Adrenal gland (tissue), 12 donors: Measurements from ENCODE around the gene NPR1. TPM values are rescaled to one million over a fixed set of nuclear protein-coding genes. Genes with fewer than 3 reads are reported as not detected.

Experiments
- DNase-seq, 7 donors: peaks; one replicate each; pipeline ENCODE4 v3.0.0-alpha.2; 2019 to 2020
- H3K27ac ChIP-seq, 5 donors: fragments of 200-600 bp; sonication (generic) in 4 of 5; 1 replicate in 3 of 5; 2 replicates in 2 of 5; pipeline versions ENCODE4 v1.5.1 to v1.8.0; 2016 to 2020; ENCODE audit warnings: mild to moderate bottlenecking in 1 of 5
- H3K27me3 ChIP-seq: fragments of 200-600 bp; 2 replicates; pipeline ENCODE4 v1.8.0; 2021
- H3K36me3 ChIP-seq, 2 donors: fragments of 200-600 bp; replicated peaks in 1 of 2; 1 replicate in 1 of 2; 2 replicates in 1 of 2; pipeline versions ENCODE4 v1.5.1 to v1.8.0; 2018 to 2022
- H3K4me1 ChIP-seq, 2 donors: fragments of 200-600 bp; replicated peaks in 1 of 2; 1 replicate in 1 of 2; 2 replicates in 1 of 2; pipeline versions ENCODE4 v1.5.1 to v1.8.0; 2018 to 2021
- H3K4me3 ChIP-seq, 4 donors: fragments of 200-600 bp; sonication (generic) in 3 of 4; one replicate each; pipeline ENCODE4 v1.5.1; 2016 to 2018
- H3K9me3 ChIP-seq, 3 donors: fragments of 200-600 bp; sonication (generic) in 1 of 3; replicated peaks in 1 of 3; 1 replicate in 2 of 3; 2 replicates in 1 of 3; pipeline versions ENCODE4 v1.5.1 to v1.8.0; 2016 to 2021
- CTCF ChIP-seq, 6 experiments: fragments of 450-650 bp in 4 of 6; fragments of 200-600 bp in 2 of 6; sonication (generic) in 1 of 6; IDR thresholded peaks; 1 replicate in 5 of 6; 2 replicates in 1 of 6; pipeline versions ENCODE4 v1.5.1 to v1.8.0; 2016 to 2021; ENCODE audit warnings: antibody characterized with exemption in 6 of 6, mild to moderate bottlenecking in 2 of 6, moderate library complexity in 1 of 6
- POLR2A ChIP-seq, 2 donors: fragments of 450-650 bp; IDR thresholded peaks; one replicate each; pipeline ENCODE4 v1.6.1; 2017; ENCODE audit warnings: antibody characterized with exemption in 2 of 2, mild to moderate bottlenecking in 2 of 2, moderate library complexity in 1 of 2
- WGBS, 4 donors: extraction: QIAGEN DNeasy Blood & Tissue Kit in 2 of 4; methylation state at CpG; one replicate each; pipeline versions ENCODE4 v1.1.5 to v1.1.7; 2013 to 2017; 5-methylcytosine and 5-hydroxymethylcytosine counted together
- intact Hi-C, 2 donors: fragments of 100-400 bp; cut with DNase I; formaldehyde crosslinking; loops; one replicate each; pipeline versions ENCODE4 v1.14.1 to v1.15.0; 2022 to 2023
- polyA plus RNA-seq, 3 donors: library from polyadenylated mRNA; stranded (reverse); fragments of 200-250 nt in 2 of 3; fragments of 350-450 nt in 1 of 3; fragmentation: Illumina TruSeq in 1 of 3; extraction: RNeasy Lipid Tissue Mini Kit (QIAGEN cat#74804) in 1 of 3; gene quantifications; one replicate each; pipeline ENCODE4 v1.2.3, GENCODE V29; 2013 to 2014
- total RNA-seq, 9 donors: library from RNA; depleted of rRNA in 4 of 9; stranded (reverse); fragments of >200 nt in 4 of 9; fragments of 120-200 nt in 1 of 9; fragmentation: NEBNext Ultra II Directional in 1 of 9; extraction: Animal tissue kit (Norgen Biotek cat#: 25700) in 1 of 9; gene quantifications; one replicate each; pipeline versions ENCODE4 v1.1.0 to v1.2.4, GENCODE V29; 2013 to 2023
- donor health status: healthy with polysubstance abuse.
- donor health status: Bipolar disorder and iron deficiency.
- donor health status: DM: yes; HTN: yes; CAD: no.
- donor health status: DM: no; HTN: no; CAD: no.
- donor health status: DM: no; HTN: no; CAD: no.
- donor health status: DM: yes; HTN: yes; CAD: no.

The NPR1 gene
- total and polyA plus RNA-seq, 12 donors: 7.9 to 47.9 (median 19.6) TPM

GRCh38 chr1:153649137-153649862, 29.2 kb upstream of the NPR1 start:
- H3K4me1 ChIP-seq: peaks cover 9 to 14% of the 10 kb centered on the region in 2 donors
- no peak overlapping the region for H3K27ac ChIP-seq
- DNase-seq: no peak
- H3K27me3 ChIP-seq: no peaks in the 10 kb centered on the region
- no peak overlapping the region for H3K4me3 ChIP-seq
- TF ChIP-seq CTCF (IDR thresholded peaks at IDR 0.05) (no peak), POLR2A (IDR thresholded peaks at IDR 0.05) (no peak)
- peaks cover 0 to 21% of the 10 kb centered on the region in 2 donors for H3K36me3 ChIP-seq
- WGBS, 4 donors: 42 to 76% (median 49%) methylated on average over 3 of the region's 3 CpGs
- intact Hi-C loops: no loop called here
- H3K9me3 ChIP-seq: no peaks in the 10 kb centered on the region

- H3K27me3 ChIP-seq: no peaks in the 10 kb centered on the region
- H3K4me1 ChIP-seq: peaks cover 9 to 14% of the 10 kb centered on the region in 2 donors
- intact Hi-C loops: no loop called here
- no peak overlapping the region for H3K4me3 ChIP-seq
- 79 to 88% (median 81%) methylated on average over 1 to 2 of the region's 2 CpGs for WGBS, 4 donors
- peak in 1 of 7 donors; percentile 39 for DNase-seq
- no peak for TF ChIP-seq CTCF (IDR thresholded peaks at IDR 0.05)
- TF ChIP-seq POLR2A (IDR thresholded peaks at IDR 0.05): no peak
- no peak overlapping the region for H3K27ac ChIP-seq
- H3K9me3 ChIP-seq: no peaks in the 10 kb centered on the region
- H3K36me3 ChIP-seq: peaks cover 0 to 17% of the 10 kb centered on the region in 2 donors
Measured at GRCh38 chr1:153649863-153650235, 28.6 kb upstream of the NPR1 start.

GRCh38 chr1:153651771-153652170, 26.7 kb upstream of the NPR1 start:
- Histone ChIP-seq H3K4me3 (no peak overlapping the region), H3K27ac (no peak overlapping the region), H3K36me3 (no peaks in the 10 kb centered on the region), H3K27me3 (no peaks in the 10 kb centered on the region), H3K9me3 (no peaks in the 10 kb centered on the region), H3K4me1 (peaks cover 9 to 14% of the 10 kb centered on the region in 2 donors)
- intact Hi-C loops: no loop called here
- TF ChIP-seq POLR2A (IDR thresholded peaks at IDR 0.05) (no peak), CTCF (IDR thresholded peaks at IDR 0.05) (no peak)
- 76 to 96% (median 87%) methylated on average over 1 of the region's 1 CpG for WGBS, 4 donors
- no peak for DNase-seq

- H3K27ac ChIP-seq: peak overlapping the region in 4 of 5 donors; percentile 72 to 76 (median 74)
- no peaks in the 10 kb centered on the region for H3K36me3 ChIP-seq
- no peaks in the 10 kb centered on the region for H3K27me3 ChIP-seq
- intact Hi-C loops: no loop called here
- TF ChIP-seq CTCF (IDR thresholded peaks at IDR 0.05) (no peak), POLR2A (IDR thresholded peaks at IDR 0.05) (no peak)
- 29 to 53% (median 45%) methylated on average over 2 to 3 of the region's 3 CpGs for WGBS, 4 donors
- H3K4me1 ChIP-seq: peaks cover 11 to 14% of the 10 kb centered on the region in 2 donors
- peak in 2 of 7 donors; percentile 49 to 56 for DNase-seq
- no peak overlapping the region for H3K4me3 ChIP-seq
- no peaks in the 10 kb centered on the region for H3K9me3 ChIP-seq
Measured at GRCh38 chr1:153652805-153653500, 25.5 kb upstream of the NPR1 start.
